ENCODE data around the gene SLC5A6. TPM values are rescaled to one million over a fixed set of nuclear protein-coding genes. Genes with fewer than 3 reads are reported as not detected.

The SLC5A6 gene
- polyA plus RNA-seq, 1 of the 3 experiments (the other 2 are of a cell fraction): 75.7 TPM

- TF ChIP-seq POLR2AphosphoS5 (IDR thresholded peaks at IDR 0.05; ENCODE audit: low read depth, low read length) (no peak), NRF1 (IDR thresholded peaks at IDR 0.05; ENCODE audit: low read depth, low read length) (no peak), IRF3 (IDR thresholded peaks at IDR 0.05; ENCODE audit: low read depth, low read length) (no peak), MXI1 (IDR thresholded peaks at IDR 0.05; ENCODE audit: low read depth, low read length) (no peak), GATA2 (CRISPR knock-in tag; IDR thresholded peaks at IDR 0.05) (no peak), RFX5 (IDR thresholded peaks at IDR 0.05; ENCODE audit: low read length) (no peak), TEAD4 (IDR thresholded peaks at IDR 0.05; ENCODE audit: borderline replicate concordance, insufficient read depth) (no peak), RCOR1 (IDR thresholded peaks at IDR 0.05; ENCODE audit: low read length) (no peak), NFIC (IDR thresholded peaks at IDR 0.05; ENCODE audit: borderline replicate concordance) (no peak), TAF1 (IDR thresholded peaks at IDR 0.05; ENCODE audit: borderline replicate concordance, low read depth, low read length) (no peak), RAD21 (IDR thresholded peaks at IDR 0.05; ENCODE audit: low read length) (no peak), SMC3 (IDR thresholded peaks at IDR 0.05; ENCODE audit: low read depth, low read length) (no peak), TCF12 (IDR thresholded peaks at IDR 0.05) (no peak)
- TF ChIP-seq, protein P1, sequence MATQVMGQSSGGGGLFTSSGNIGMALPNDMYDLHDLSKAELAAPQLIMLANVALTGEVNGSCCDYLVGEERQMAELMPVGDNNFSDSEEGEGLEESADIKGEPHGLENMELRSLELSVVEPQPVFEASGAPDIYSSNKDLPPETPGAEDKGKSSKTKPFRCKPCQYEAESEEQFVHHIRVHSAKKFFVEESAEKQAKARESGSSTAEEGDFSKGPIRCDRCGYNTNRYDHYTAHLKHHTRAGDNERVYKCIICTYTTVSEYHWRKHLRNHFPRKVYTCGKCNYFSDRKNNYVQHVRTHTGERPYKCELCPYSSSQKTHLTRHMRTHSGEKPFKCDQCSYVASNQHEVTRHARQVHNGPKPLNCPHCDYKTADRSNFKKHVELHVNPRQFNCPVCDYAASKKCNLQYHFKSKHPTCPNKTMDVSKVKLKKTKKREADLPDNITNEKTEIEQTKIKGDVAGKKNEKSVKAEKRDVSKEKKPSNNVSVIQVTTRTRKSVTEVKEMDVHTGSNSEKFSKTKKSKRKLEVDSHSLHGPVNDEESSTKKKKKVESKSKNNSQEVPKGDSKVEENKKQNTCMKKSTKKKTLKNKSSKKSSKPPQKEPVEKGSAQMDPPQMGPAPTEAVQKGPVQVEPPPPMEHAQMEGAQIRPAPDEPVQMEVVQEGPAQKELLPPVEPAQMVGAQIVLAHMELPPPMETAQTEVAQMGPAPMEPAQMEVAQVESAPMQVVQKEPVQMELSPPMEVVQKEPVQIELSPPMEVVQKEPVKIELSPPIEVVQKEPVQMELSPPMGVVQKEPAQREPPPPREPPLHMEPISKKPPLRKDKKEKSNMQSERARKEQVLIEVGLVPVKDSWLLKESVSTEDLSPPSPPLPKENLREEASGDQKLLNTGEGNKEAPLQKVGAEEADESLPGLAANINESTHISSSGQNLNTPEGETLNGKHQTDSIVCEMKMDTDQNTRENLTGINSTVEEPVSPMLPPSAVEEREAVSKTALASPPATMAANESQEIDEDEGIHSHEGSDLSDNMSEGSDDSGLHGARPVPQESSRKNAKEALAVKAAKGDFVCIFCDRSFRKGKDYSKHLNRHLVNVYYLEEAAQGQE (IDR thresholded peaks at IDR 0.05; ENCODE audit: low read depth, low read length): no peak
- no peaks in the 10 kb centered on the region for H3K9me2 ChIP-seq
- H3K9ac ChIP-seq: no peak overlapping the region
- H3K4me1 ChIP-seq (ENCODE audit: control insufficient read depth in 1 of 2, insufficient read depth in 2 of 2, low read depth in 1 of 2, low read length in 1 of 2): peaks cover 4 to 14% of the 10 kb centered on the region in 2 experiments; a peak in 3 of 4 replicates
- no peaks in the 10 kb centered on the region for H3K27me3 ChIP-seq (ENCODE audit: insufficient read depth)
- H3K79me2 ChIP-seq (ENCODE audit: insufficient read depth): peaks cover 30% of the 10 kb centered on the region; the same call in 1 of the 2 replicates
- H3K36me3 ChIP-seq (replicated peaks in 1 of 2; ENCODE audit: control insufficient read depth in 1 of 2, insufficient read depth in 2 of 2, low read length in 1 of 2): peaks cover 51 to 58% of the 10 kb centered on the region in 2 experiments
- no peak overlapping the region for H3K4me3 ChIP-seq (ENCODE audit: low read depth in 2 of 2, low read length in 1 of 2)
- CTCF ChIA-PET: interaction anchor here (1.0 to 1.8 kb wide), 3 partner anchors 22 to 61 kb away, joined by 3 to 12 read pairs (median 3); no protein-coding TSS in a partner anchor
- no peaks in the 10 kb centered on the region for H4K20me1 ChIP-seq (ENCODE audit: insufficient read depth)
- H2AFZ ChIP-seq (ENCODE audit: low read depth): no peak overlapping the region
- H3F3A ChIP-seq (replicated peaks; ENCODE audit: insufficient read depth): peaks cover 6% of the 10 kb centered on the region
- H3K4me2 ChIP-seq: no peak overlapping the region
- no peak for DNase-seq
- POLR2A ChIA-PET: interaction anchor here (1.5 kb wide), 1 partner anchor 11 kb away, joined by 4 read pairs; no protein-coding TSS in a partner anchor
- no peaks in the 10 kb centered on the region for H3K9me3 ChIP-seq
- no peak overlapping the region for H3K27ac ChIP-seq (ENCODE audit: low read depth in 2 of 2, low read length in 1 of 2)
- WGBS (ENCODE audit: low lambda C conversion rate): 98% methylated on average over 2 of the region's 2 CpGs
Observed at GRCh38 chr2:27219091-27219490, 7.0 kb upstream of the SLC5A6 start.

All from SK-N-SH (cell line).